Kidney tubule cell (primary cell): ENCODE measurements around the gene BAZ2B.
A peak's percentile ranks its signal among the peaks of the same experiment; 100 is the strongest.

Experiments
- DNase-seq: peaks from one replicate; pipeline ENCODE4 v3.0.0-alpha.2; 2018; ENCODE audit warnings: low spot score

The BAZ2B gene

GRCh38 chr2:159617100-159617499 lies 752 bp upstream of the BAZ2B start:
- no peak for DNase-seq

- peak; percentile 94 for DNase-seq
These were observed 722 bp downstream of the BAZ2B start for GRCh38 chr2:159615367-159616285.

GRCh38 chr2:159614534-159615366 lies 1.6 kb downstream of the BAZ2B start:
- DNase-seq = no peak

- peak; percentile 37 for DNase-seq
These were observed 2.6 kb downstream of the BAZ2B start for GRCh38 chr2:159613651-159614285.

- DNase-seq = no peak
These were observed 3.3 kb downstream of the BAZ2B start for GRCh38 chr2:159613091-159613490.

GRCh38 chr2:159612255-159612901 lies 4.0 kb downstream of the BAZ2B start:
- peak; percentile 45 for DNase-seq

GRCh38 chr2:159609811-159610549 lies 6.4 kb downstream of the BAZ2B start:
- no peak for DNase-seq

GRCh38 chr2:159608723-159609308 lies 7.5 kb downstream of the BAZ2B start:
- no peak for DNase-seq

- no peak for DNase-seq
These were observed 8.2 kb downstream of the BAZ2B start for GRCh38 chr2:159608108-159608507.

GRCh38 chr2:159606287-159606686 lies 10.1 kb downstream of the BAZ2B start:
- no peak for DNase-seq

- DNase-seq = no peak
These were observed 10.7 kb downstream of the BAZ2B start for GRCh38 chr2:159605441-159606178.

- no peak for DNase-seq
These were observed 12.2 kb downstream of the BAZ2B start for GRCh38 chr2:159604159-159604558.

GRCh38 chr2:159600752-159601151 lies 15.6 kb downstream of the BAZ2B start:
- peak; percentile 72 for DNase-seq

GRCh38 chr2:159595410-159596046 lies 20.8 kb downstream of the BAZ2B start:
- DNase-seq = no peak

GRCh38 chr2:159592441-159592840 lies 23.9 kb downstream of the BAZ2B start:
- DNase-seq = no peak

GRCh38 chr2:159591221-159591620 lies 25.1 kb downstream of the BAZ2B start:
- DNase-seq = peak; percentile 4

GRCh38 chr2:159589286-159589685 lies 27.1 kb downstream of the BAZ2B start:
- no peak for DNase-seq

- DNase-seq = no peak
These were observed 30.3 kb downstream of the BAZ2B start for GRCh38 chr2:159586034-159586433.

GRCh38 chr2:159585622-159586021 lies 30.7 kb downstream of the BAZ2B start:
- DNase-seq = no peak

- DNase-seq = no peak
These were observed 31.6 kb downstream of the BAZ2B start for GRCh38 chr2:159584796-159585195.
